Cerebellar nuclear complex (tissue), 1 donor: Measurements from ENCODE around the gene BCL2L11.

Source experiments
- DNase-seq, 2 experiments: peaks; one replicate each; lab custom pipeline; 2025; lab: John Stamatoyannopoulos, UW

The BCL2L11 gene

DNA sequence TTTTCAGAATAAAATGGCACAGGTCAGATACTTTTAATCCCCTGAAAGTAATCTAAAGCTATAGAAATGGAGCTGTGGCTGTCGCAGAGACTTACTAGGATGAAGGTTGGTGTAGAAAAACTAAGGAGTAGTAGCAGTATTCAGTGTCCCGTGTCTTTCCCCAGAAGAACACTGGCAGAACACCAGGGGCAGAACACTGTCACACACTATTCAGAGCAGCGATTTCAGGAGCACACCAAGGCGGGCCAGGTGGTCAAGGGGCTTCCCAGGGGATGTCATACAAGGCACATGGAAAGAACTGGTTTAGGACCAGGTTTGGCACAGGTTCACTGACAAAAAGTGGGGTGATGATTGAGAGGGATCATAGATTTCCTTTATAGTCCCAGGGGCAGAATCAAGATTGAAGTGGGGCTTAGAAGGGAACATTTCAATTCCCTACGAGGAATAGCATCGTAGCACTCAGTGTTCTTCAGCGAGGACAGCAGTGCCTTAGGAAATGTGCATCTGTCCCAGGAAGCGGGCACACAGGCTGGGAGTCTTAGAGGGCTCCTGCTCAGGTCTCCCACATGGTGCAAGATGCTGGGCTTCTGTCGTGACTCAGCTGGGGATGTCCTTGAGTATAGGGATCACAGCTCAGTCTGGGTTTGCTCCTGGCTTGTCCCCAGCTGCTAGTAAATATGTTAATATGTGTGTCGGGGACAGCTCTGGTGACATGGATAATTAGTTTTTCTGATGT, 22.6 kb downstream of the BCL2L11 start:
- no peak for DNase-seq

DNA sequence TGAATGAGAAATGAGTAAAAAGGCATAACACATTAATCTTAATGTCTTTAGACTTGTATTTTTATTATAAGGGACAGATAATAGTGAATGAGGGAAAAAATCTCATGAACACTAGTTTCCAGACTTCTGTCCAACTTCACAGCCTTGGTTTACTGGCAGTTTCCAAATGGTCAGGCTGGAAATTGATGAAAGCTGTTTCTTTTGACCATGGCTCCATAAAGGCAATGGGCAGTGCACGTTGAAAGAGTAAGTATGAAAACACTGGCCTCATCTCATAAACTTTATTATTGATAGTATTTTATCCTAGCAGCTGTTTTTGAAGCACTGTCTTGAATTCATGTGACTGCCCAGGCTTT, 23.1 kb downstream of the BCL2L11 start:
- no peak for DNase-seq

- DNase-seq: no peak
Observed at GRCh38 chr2:111145103-111145760, 24.5 kb downstream of the BCL2L11 start.

DNA sequence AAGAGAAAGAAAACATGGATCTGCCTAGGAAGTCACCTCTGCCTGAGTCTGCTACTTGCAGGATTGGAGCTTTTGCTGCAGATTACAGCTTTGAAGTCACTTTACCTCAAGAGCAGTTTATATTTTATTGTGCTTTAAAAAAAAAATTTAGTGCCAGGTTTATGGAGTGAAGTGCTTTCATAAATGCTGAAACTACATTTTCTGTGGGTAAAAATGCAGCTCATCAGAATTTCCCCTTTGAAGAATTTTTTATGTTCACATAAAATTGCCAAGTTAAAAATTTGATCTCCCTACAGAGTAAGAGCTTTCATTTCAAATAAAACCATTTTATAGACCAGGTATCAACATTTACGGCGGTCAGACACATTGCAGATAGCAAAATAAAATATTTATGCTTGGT, 25.2 kb downstream of the BCL2L11 start:
- no peak for DNase-seq

- DNase-seq: no peak
Observed at GRCh38 chr2:111148225-111148873, 27.6 kb downstream of the BCL2L11 start.

- no peak for DNase-seq
Observed at GRCh38 chr2:111148925-111149324, 28.2 kb downstream of the BCL2L11 start.

DNA sequence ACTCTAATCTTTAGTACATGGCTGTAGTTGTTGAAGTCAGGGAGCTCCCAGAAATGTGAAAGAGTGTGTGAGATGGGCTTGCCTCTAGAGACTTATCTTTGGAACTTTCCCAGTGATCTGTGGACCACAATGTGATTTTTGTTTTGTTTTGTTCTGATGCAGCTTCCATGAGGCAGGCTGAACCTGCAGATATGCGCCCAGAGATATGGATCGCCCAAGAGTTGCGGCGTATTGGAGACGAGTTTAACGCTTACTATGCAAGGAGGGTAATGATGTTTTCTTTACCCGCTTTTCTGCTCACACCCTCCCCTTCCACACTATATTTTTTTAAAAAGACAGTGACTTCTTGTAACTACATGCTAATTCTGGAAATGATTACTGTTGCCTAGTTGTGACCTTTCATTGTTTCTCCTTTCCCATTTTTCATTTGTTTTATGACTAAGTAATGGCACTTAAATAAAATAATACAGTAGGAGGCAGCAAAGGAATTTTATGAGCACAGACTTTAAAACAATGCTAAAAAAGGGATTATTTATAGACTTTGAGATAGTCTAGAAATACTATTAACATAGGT, 29.3 kb downstream of the BCL2L11 start:
- no peak for DNase-seq

DNA sequence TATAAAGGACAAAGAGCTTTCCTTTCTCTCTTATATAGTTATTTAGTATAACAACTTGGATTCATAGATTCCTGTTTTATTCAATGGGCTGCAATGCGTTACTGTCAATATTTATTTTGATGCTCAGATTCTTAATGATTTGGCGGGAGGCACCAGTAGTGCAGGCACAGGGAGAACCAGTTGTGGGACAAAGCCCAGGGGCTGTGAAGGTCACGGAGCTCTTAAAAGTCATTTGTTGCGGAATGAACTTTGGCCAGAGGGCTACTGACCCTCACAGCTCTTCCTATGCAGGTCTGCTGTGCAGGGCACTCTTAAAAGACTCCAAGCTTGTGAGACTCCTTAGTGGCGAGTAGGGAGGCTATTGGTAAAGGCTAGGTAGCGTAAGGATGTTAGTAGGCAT, 34.0 kb downstream of the BCL2L11 start:
- no peak for DNase-seq

DNA sequence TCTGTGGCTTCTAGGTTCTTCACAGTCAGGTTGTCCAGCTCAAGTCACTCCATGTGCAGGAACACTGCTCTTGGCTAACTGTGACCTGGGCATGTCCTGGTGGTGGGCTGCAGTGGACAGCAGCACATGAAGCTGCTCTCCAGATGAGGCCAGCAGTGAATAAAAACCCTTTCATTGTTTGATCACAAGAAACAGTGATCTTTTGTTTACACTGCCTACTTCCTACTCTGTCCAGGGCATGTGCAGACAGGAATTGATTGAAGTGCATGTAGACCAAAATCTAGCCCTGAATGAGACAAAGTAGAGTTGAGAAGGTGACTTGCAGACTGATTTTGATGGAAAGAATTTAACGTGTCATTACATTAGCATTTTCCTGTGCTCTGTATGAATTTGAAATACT, 34.9 kb downstream of the BCL2L11 start:
- no peak for DNase-seq

DNA sequence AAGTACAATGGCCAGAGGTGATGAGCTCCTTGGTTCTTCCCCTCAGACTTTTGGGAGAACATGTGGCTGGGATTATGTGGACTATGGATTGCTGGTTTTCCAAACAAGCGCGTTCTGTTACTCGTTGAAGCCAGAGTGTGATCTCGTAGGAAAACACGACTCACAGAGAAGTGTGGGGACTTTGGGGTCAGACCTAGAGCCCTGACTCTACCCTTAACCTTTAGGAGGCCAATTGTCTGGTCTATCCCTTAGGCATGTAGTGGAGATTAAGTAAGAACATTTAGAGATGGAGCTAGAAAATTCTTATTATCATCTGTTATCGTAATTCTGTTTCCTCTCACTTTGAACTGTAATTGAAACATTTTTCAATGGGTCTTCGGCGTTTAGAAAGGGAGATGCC, 35.8 kb downstream of the BCL2L11 start:
- no peak for DNase-seq

GRCh38 chr2:111157071-111157661, 36.5 kb downstream of the BCL2L11 start:
- no peak for DNase-seq

- no peak for DNase-seq
Observed at GRCh38 chr2:111157798-111158197, 37.1 kb downstream of the BCL2L11 start.

GRCh38 chr2:111159641-111160040, 38.9 kb downstream of the BCL2L11 start:
- no peak for DNase-seq

GRCh38 chr2:111160758-111161157, 40.0 kb downstream of the BCL2L11 start:
- no peak for DNase-seq

DNA sequence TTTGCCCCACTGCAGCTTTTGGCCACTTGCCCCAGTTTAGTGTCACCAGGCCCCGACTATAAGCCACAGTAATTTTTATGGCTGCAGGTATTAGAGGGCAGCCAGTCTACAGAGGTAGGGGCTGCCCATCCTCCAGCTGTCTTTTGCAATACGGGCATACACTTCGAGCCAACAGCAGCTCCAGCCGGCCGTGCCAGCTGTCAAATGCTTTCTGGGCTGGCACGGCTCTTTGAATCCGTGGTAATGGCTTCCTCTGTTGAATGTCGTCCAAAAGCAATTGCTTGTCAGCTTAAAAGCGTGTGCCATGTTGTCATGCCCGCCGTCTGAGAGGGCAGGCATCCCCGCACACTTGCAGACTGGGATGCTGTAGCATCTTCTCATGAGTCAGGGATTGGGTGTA, 41.3 kb downstream of the BCL2L11 start:
- no peak for DNase-seq

DNA sequence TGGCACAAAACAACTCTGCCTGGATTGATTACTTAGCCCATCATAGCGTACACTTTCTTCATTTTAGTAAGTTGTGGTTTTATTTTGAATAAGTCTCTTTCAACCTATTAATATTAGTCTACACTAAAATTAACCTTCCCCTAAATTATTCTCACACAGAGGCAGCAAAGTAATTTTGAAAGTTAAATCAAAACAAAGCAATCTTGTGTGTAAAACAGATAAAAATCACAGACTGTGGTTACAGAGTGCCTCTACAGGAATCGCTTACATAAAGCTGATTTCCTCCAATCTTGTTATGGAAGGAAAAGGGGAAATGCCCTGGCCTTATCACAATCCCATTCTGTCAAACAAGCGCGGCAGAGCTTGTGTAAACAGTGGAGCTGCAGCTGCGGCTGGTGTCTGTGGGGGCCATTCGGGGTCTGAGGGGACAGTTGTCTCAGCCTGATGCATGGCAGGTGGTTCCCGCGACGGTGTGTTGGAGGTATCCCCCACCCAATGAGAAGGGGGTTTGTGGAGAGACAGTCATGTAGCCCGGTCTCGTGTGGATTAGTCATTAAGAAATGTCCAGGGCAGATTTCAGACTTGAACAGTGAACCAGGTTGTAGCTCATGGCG, 42.1 kb downstream of the BCL2L11 start:
- no peak for DNase-seq

GRCh38 chr2:111164078-111164477, 43.4 kb downstream of the BCL2L11 start:
- no peak for DNase-seq

GRCh38 chr2:111165084-111165483, 44.4 kb downstream of the BCL2L11 start:
- no peak for DNase-seq

GRCh38 chr2:111166115-111166514, 45.4 kb downstream of the BCL2L11 start:
- no peak for DNase-seq

DNA sequence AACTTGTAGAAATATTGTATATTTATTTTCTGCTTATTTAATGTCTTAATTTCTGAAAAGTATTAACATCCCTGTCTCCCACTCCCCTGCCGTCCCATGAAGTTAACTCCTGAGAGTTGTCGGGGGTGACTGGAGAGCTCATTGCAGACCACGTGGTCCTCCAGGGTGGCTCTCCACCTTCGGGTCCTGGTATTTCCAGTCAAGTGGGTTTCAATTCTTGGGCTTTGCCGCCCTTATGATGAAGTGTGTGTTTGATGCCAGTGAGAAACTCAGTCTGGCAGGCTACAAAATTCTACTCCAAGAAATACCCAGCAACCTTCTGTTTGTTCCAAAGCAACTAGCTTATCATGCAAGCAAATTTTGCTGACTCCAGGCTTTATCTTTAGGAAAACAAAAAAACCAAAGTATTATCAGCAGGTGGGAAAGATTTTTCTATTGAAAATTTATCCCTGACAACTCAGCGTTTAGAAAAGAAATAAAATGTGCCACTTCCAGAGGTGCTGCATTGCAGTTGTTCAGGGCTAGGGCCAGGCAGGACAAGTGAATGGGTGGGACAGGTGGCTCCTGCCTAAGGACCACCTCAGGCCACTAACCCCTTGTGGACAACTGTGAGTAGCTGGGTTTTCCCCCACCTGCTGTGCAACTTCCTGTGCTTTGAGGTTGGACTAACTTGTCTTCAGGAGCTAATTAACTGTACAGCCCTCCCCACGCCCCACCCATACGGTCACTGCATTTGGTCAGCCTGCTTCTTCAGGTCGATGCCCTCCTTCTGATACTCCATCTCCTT, 46.6 kb downstream of the BCL2L11 start:
- DNase-seq: no peak

DNA sequence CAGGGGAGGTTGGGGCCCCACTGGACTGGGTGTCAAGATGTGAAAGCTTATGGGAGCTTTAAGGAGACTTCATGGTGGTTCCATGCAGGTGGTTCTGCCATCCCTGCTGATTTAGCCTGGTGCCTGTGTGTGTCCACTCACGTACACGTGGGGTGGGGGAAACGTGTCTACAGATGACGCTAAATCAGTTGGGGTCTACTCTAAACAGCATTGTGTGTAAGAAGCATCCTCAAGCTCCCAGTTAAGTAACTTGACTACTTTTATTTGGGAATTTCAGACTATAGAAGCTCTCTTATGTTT, 47.1 kb downstream of the BCL2L11 start:
- no peak for DNase-seq
